Endothelial cell (in vitro differentiated cells): ENCODE data around the gene NLGN1. TPM values are rescaled to one million over a fixed set of nuclear protein-coding genes. Genes with fewer than 3 reads are reported as not detected.

Experiments
- DNase-seq: peaks from one replicate; pipeline ENCODE4 v3.0.0; 2021; ENCODE audit warnings: low spot score
- H3K27ac Mint-ChIP-seq: one replicate; pipeline ENCODE4 v1.8.0; 2021; ENCODE audit warnings: mixed read lengths, inconsistent platforms; ENCODE audit not compliant: unreplicated experiment
- H3K27me3 Mint-ChIP-seq: one replicate; pipeline ENCODE4 v1.8.0; 2021; ENCODE audit warnings: mild to moderate bottlenecking, moderate library complexity, mixed read lengths, inconsistent platforms; ENCODE audit not compliant: unreplicated experiment
- H3K36me3 Mint-ChIP-seq: one replicate; pipeline ENCODE4 v1.8.0; 2021; ENCODE audit warnings: mild to moderate bottlenecking, low read depth, mixed read lengths, inconsistent platforms; ENCODE audit not compliant: unreplicated experiment
- H3K4me1 Mint-ChIP-seq: one replicate; pipeline ENCODE4 v1.8.0; 2021; ENCODE audit warnings: mild to moderate bottlenecking, mixed read lengths, inconsistent platforms; ENCODE audit not compliant: unreplicated experiment
- H3K4me3 Mint-ChIP-seq: one replicate; pipeline ENCODE4 v1.8.0; 2021; ENCODE audit warnings: mild to moderate bottlenecking, mixed read lengths, inconsistent platforms; ENCODE audit not compliant: unreplicated experiment
- H3K9me3 Mint-ChIP-seq: one replicate; pipeline ENCODE4 v1.8.0; 2021; ENCODE audit warnings: mixed read lengths, inconsistent platforms; ENCODE audit not compliant: unreplicated experiment
- CTCF ChIP-seq: fragments of 200-600 bp; sonication (generic); IDR thresholded peaks from one replicate; pipeline ENCODE4 v1.5.0; 2021; ENCODE audit warnings: antibody characterized with exemption; ENCODE audit not compliant: unreplicated experiment
- total RNA-seq: library from RNA; stranded (reverse); fragmentation: NEBNext Ultra II Directional; extraction: Animal tissue kit (Norgen Biotek cat#: 25700); gene quantifications from one replicate; pipeline ENCODE4 v1.2.1, GENCODE V29; 2021; ENCODE audit not compliant: unreplicated experiment

NLGN1 gene
- total RNA-seq, 1 donor from 2014 or later: 27.6 TPM

- no peaks in the 10 kb centered on the region for H3K36me3 Mint-ChIP-seq
- no peak overlapping the region for H3K4me3 Mint-ChIP-seq
- H3K9me3 Mint-ChIP-seq: no peaks in the 10 kb centered on the region
- H3K4me1 Mint-ChIP-seq: no peaks in the 10 kb centered on the region
- no peak for TF ChIP-seq CTCF
- H3K27ac Mint-ChIP-seq: no peak overlapping the region
- DNase-seq: no peak
- H3K27me3 Mint-ChIP-seq: no peaks in the 10 kb centered on the region
Measured at GRCh38 chr3:173826901-173827609, 429.5 kb downstream of the NLGN1 start.

- no peaks in the 10 kb centered on the region for H3K36me3 Mint-ChIP-seq
- H3K9me3 Mint-ChIP-seq: no peaks in the 10 kb centered on the region
Measured at GRCh38 chr3:173838644-173839043, 441.1 kb downstream of the NLGN1 start.

GRCh38 chr3:173839859-173840258 lies 442.3 kb downstream of the NLGN1 start:
- no peak for TF ChIP-seq CTCF

More at GRCh38 chr3:173838644-173839043, 441.1 kb downstream of the NLGN1 start:
- H3K27ac Mint-ChIP-seq: no peak overlapping the region
- TF ChIP-seq CTCF: no peak
- no peaks in the 10 kb centered on the region for H3K4me1 Mint-ChIP-seq
- no peak overlapping the region for H3K4me3 Mint-ChIP-seq
- H3K27me3 Mint-ChIP-seq: peaks cover 1% of the 10 kb centered on the region
- DNase-seq: no peak

GRCh38 chr3:173841334-173841733 lies 443.8 kb downstream of the NLGN1 start:
- no peaks in the 10 kb centered on the region for H3K9me3 Mint-ChIP-seq
- no peak for TF ChIP-seq CTCF
- H3K27me3 Mint-ChIP-seq: peaks cover 1% of the 10 kb centered on the region
- H3K4me1 Mint-ChIP-seq: no peaks in the 10 kb centered on the region
- H3K36me3 Mint-ChIP-seq: no peaks in the 10 kb centered on the region
- H3K27ac Mint-ChIP-seq: no peak overlapping the region
- DNase-seq: no peak
- H3K4me3 Mint-ChIP-seq: no peak overlapping the region

More at GRCh38 chr3:173839859-173840258, 442.3 kb downstream of the NLGN1 start:
- no peaks in the 10 kb centered on the region for H3K36me3 Mint-ChIP-seq
- DNase-seq: no peak
- no peak overlapping the region for H3K4me3 Mint-ChIP-seq
- no peaks in the 10 kb centered on the region for H3K9me3 Mint-ChIP-seq
- H3K4me1 Mint-ChIP-seq: no peaks in the 10 kb centered on the region
- H3K27ac Mint-ChIP-seq: no peak overlapping the region
- peaks cover 1% of the 10 kb centered on the region for H3K27me3 Mint-ChIP-seq

GRCh38 chr3:173843060-173843459 lies 445.5 kb downstream of the NLGN1 start:
- no peaks in the 10 kb centered on the region for H3K4me1 Mint-ChIP-seq
- no peak for DNase-seq
- TF ChIP-seq CTCF: no peak
- peaks cover 1% of the 10 kb centered on the region for H3K27me3 Mint-ChIP-seq
- no peaks in the 10 kb centered on the region for H3K9me3 Mint-ChIP-seq
- no peak overlapping the region for H3K27ac Mint-ChIP-seq
- no peak overlapping the region for H3K4me3 Mint-ChIP-seq
- H3K36me3 Mint-ChIP-seq: no peaks in the 10 kb centered on the region
